AG04450 (cell line): Measurements from ENCODE around the gene MX2. TPM values are rescaled to one million over a fixed set of nuclear protein-coding genes. Genes with fewer than 3 reads are reported as not detected.

Experiments
- CTCF ChIA-PET: fragments of 300-600, 350-600 bp; formaldehyde crosslinking; extraction: SDS; loops from one replicate; lab custom pipeline; 2022; ENCODE audit warnings: antibody characterized with exemption, inconsistent platforms; lab: Charles Lee
- POLR2A ChIA-PET: fragments of 350-600 bp; formaldehyde crosslinking; extraction: SDS; loops from one replicate; lab custom pipeline; 2021; ENCODE audit warnings: antibody characterized with exemption, inconsistent platforms; lab: Yijun Ruan, JAX
- DNase-seq: peaks from one replicate; pipeline ENCODE4 v3.0.0-alpha.2; 2011; ENCODE audit warnings: low read depth, low spot score
- H3K27ac ChIP-seq: one replicate; pipeline ENCODE4 v1.5.1; 2012; ENCODE audit warnings: low read depth, low read length, control low read depth
- H3K27me3 ChIP-seq: one replicate; pipeline ENCODE4 v1.6.0; 2012; ENCODE audit warnings: low read length; ENCODE audit not compliant: control insufficient read depth, insufficient read depth
- H3K4me3 ChIP-seq: 2 replicates; pipeline ENCODE4 v1.5.1; 2011; ENCODE audit warnings: mild to moderate bottlenecking, low read depth, low read length, control low read depth
- H3K9me3 ChIP-seq: 2 replicates; pipeline ENCODE4 v1.5.1; 2012; ENCODE audit warnings: low read length; ENCODE audit not compliant: control insufficient read depth, insufficient read depth
- polyA plus RNA-seq: library from polyadenylated mRNA; depleted of rRNA; stranded (reverse); fragments of >200 nt; gene quantifications from 2 replicates; pipeline ENCODE4 v1.2.3, GENCODE V29; 2011
- TF ChIP-seq, protein P1 (sequence below): IDR thresholded peaks from 2 replicates; pipeline ENCODE4 v1.5.1; 2011; ENCODE audit warnings: low read depth, low read length, control low read depth, inconsistent platforms

MX2 gene
- polyA plus RNA-seq, 1 experiment, result 0.82 TPM

GRCh38 chr21:41327753-41328152 is 34.1 kb upstream of the MX2 start:
- Histone ChIP-seq H3K27ac (no peak overlapping the region), H3K9me3 (no peaks in the 10 kb centered on the region), H3K4me3 (no peak overlapping the region), H3K27me3 (no peaks in the 10 kb centered on the region)
- ChIA-PET POLR2A (no interaction called here), CTCF (no interaction called here)
- no peak for DNase-seq
- TF ChIP-seq, protein P1, sequence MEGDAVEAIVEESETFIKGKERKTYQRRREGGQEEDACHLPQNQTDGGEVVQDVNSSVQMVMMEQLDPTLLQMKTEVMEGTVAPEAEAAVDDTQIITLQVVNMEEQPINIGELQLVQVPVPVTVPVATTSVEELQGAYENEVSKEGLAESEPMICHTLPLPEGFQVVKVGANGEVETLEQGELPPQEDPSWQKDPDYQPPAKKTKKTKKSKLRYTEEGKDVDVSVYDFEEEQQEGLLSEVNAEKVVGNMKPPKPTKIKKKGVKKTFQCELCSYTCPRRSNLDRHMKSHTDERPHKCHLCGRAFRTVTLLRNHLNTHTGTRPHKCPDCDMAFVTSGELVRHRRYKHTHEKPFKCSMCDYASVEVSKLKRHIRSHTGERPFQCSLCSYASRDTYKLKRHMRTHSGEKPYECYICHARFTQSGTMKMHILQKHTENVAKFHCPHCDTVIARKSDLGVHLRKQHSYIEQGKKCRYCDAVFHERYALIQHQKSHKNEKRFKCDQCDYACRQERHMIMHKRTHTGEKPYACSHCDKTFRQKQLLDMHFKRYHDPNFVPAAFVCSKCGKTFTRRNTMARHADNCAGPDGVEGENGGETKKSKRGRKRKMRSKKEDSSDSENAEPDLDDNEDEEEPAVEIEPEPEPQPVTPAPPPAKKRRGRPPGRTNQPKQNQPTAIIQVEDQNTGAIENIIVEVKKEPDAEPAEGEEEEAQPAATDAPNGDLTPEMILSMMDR, result no peak

DNA sequence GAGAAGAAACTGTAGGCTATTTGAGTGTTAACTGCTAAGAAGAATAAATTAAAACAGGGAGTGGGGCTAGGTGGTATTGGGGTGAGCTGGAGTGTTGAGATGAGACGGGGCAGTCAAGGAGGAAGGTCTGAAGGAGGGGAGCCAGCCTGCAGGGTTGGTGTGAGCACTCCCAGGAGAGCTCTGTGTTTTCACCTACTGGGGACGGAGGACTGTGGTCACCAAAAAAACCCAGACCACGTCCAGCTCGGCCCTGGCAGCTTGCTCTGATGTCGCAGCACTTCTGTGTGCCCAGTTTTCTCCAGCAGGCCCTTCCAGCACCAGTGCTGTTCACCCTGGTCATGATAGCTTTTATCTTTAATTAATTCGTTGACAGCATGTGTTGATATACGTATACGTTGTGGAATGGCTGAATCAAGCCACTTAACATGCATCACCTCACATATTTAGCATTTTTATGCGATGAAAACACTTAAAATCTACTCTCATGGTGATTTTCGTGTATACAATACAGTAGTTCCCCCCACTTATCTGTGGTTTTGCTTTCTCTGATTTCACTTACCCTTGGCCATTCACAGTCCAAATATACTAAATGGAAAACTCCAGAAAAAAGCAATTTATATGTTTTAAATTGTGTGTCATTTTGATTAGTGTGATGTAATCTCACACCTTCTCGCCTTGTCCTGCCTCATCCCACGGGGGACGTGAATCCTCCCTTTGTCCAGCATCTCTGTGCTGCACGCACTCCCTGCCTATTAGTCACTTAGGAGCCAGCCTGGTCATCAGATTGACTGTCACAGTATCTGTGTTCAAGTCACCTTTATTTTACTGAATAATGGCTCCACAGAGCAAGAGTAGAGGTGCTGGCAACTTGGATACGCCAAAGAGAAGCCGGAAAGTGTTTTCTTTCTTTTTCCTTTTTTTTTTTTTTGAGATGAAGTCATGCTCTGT is 32.9 kb upstream of the MX2 start:
- POLR2A ChIA-PET, result no interaction called here
- TF ChIP-seq, protein P1, result no peak
- CTCF ChIA-PET, result interaction anchor here (0.6 kb wide), 1 partner anchor 27 kb away, joined by 3 read pairs; no protein-coding TSS in a partner anchor
- no peaks in the 10 kb centered on the region for H3K27me3 ChIP-seq
- no peak overlapping the region for H3K4me3 ChIP-seq
- H3K27ac ChIP-seq, result no peak overlapping the region
- no peaks in the 10 kb centered on the region for H3K9me3 ChIP-seq
- DNase-seq, result no peak

DNA sequence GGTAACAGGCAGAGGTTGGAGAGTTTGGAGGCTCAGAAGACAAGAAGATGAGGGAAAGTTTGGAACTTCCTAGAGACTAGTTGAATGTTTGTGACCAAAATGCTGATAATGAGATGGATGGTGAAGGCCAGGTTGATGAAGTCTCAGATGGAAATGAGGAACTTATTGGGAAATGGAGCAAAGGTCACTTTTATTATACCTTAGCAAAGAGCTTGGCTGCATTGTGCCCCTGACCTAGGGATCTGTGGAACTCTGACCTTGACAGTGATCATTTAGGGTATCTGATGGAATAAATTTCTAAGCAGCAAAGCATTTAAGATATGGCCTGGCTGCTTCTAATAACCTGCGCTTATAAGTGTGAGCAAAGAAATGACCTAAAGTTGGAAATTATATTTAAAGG is 28.1 kb upstream of the MX2 start:
- POLR2A ChIA-PET, result no interaction called here
- Histone ChIP-seq H3K9me3 (no peaks in the 10 kb centered on the region), H3K27ac (no peak overlapping the region), H3K27me3 (no peaks in the 10 kb centered on the region), H3K4me3 (no peak overlapping the region)
- CTCF ChIA-PET, result no interaction called here
- TF ChIP-seq, protein P1, result no peak
- DNase-seq, result no peak

GRCh38 chr21:41337515-41337914 is 24.3 kb upstream of the MX2 start:
- no peak overlapping the region for H3K27ac ChIP-seq
- no peak for DNase-seq
- no peak overlapping the region for H3K4me3 ChIP-seq
- TF ChIP-seq, protein P1, result no peak
- no peaks in the 10 kb centered on the region for H3K9me3 ChIP-seq
- ChIA-PET CTCF (no interaction called here), POLR2A (no interaction called here)
- H3K27me3 ChIP-seq, result no peaks in the 10 kb centered on the region

DNA sequence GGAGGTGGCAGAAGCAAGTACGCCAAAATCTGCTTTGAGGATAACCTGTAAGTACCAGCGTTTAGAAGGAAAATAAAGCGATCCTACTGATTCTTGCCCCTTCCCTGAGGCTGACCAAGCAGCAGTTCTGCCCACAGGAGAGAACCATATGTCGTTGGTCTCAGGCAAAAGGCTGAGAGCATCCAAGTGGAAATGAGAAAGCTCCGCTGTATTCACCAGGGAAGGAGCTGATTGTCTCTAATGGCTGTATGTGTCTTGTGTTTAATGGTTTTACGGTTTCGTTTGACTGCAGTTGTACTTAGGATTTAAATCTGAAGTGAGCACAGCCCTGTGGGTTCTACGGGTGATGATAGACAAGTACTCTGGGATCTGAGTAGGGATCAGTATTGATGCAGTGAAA is 23.4 kb upstream of the MX2 start:
- Histone ChIP-seq H3K9me3 (no peaks in the 10 kb centered on the region), H3K4me3 (no peak overlapping the region), H3K27ac (no peak overlapping the region), H3K27me3 (no peaks in the 10 kb centered on the region)
- no peak for DNase-seq
- TF ChIP-seq, protein P1, result no peak
- CTCF ChIA-PET, result no interaction called here
- POLR2A ChIA-PET, result no interaction called here
